Activated T-cell treated with anti-CD3 and anti-CD28 coated beads for 24 hours (primary cell): ENCODE data around the gene DPP9.
"Not testable (repeated sequence)": the region's sequence is repeated elsewhere in the genome, so short reads cannot be mapped to it uniquely, and the experiment has no call there.

Experiments
- DNase-seq: peaks from one replicate; pipeline ENCODE4 v3.0.0-alpha.2; 2020; ENCODE audit warnings: low read depth

Gene DPP9

DNA sequence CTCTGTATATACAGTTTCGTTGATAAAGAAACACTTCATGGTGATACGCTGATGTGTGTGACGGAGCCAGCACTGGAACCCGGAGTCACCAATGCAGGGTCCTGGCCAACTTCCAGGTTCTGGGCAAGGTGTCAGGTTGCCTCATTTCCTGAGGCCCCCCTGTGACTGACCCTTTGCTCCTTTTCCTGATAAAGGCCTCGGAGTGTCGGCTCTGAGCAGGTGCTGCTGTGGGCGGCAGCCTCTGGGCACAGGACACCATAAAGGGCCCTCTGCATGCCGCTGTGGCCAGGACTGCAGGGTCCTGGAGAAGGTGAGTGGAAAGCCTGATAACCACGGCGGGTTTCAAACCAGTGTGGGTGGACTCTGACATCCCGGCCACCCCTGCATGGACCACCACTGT, 36.2 kb downstream of the DPP9 start:
- no peak for DNase-seq

DNA sequence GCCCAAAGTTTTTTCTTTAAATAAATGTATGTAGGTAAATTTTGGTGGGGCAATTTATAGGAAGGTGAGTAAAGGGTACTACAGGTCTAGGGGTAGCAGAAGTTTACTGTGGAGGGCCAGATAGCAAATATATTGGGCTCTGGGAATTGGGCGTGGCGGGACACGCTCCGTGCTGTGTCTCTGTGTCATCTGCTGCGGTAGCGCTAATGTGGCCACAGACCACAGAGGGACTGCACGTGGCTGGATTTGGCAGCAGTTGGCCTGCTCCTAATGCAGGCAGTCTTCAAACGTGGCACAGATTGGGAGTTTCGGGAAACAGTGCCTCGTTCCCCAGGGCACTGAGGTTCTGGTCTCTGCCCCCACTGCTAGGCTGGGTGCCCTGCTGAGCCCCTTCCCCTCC, 36.9 kb downstream of the DPP9 start:
- DNase-seq: no peak

DNA sequence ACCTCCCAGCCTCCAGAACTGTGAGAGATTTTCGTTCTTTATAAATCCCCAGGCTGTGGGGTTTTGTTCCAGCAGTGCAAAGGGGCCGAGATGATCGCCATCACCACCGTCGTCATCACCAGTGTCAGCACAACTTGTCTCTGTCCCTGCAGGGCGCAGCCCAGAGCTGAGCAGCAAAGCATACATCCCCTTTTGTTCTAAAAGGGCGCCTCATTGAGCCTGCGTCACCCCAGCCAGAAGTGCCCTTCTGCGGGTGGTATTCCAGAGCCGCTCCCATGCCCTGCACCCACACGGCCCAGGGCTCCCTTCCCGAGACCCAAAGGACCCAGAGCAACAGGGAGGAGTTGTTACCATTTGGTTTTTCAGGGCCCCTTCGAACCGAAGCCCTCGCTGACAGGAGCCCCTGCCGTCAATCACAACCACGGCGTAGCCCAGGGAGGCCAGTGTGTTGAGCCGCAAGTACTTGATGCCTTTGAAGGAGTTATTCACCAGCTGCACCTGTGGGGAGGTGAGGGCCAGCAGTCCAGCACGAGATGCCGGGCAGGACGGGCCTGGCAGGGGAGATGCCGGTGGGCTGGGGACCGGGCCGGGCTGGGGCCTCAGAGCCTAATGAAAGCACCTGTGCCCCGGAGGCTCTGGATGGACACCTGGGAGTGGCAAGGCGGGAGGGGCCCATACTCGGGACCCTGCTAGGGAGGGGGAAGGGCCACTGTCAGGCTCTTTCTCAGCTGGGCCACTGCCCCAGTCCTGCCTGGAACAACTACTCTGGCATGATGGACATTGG, 39.1 kb downstream of the DPP9 start:
- DNase-seq: no peak

DNA sequence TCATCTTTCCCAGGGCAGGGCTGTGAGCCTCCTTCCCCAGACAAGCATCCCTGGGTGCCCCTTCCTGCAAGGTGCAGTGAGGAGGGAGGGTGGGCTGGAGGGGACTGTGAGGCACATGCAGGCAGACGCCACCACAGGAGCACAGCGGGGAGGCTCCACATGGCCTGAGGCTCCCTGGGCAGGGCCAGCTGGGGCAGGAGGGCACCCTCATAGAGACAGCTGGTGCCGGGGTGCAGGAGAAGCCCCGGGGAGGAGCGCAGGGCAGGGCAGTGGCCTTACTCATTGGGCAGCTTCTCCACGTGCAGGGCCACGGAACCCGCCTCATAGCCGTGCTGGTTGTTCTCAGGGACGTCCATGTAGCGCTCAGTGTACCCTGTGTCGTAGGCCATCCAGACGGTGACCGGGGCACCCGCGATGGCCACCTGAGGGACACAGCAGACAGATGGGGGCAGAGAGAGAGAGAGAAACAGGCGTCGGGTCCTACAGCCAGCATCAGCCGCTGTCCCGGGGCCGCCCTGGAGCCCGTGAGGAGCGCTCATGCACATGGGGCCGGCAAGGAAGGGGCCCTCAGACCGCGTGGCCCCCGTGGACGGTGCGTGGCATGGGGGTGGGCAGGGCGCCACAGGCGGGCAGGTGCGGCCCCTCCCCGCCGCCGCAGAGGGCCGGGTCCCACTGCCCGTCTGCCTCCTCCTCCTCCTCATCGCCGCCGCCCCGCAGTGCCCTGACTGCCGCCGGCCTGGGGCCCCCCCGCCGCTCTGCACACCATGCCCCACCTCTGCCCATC, 41.0 kb downstream of the DPP9 start:
- DNase-seq: no peak

DNA sequence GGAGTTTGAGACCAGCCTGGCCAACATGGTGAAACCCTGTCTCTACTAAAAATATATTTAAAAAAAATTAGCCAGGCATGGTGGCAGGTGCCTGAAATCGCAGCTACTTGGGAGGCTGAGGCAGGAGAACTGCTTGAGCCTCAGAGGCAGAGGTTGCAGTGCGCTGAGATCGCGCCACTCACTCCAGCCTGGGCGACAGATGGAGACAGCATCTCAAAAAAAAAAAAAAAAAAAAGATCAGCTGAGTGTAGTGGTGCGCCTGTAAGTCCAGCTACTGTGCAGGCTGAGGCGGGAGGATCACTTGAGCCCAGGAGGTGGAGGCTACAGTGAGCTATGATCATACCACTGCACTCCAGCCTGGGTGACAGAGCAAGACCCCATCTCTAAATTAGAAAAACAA, 43.6 kb downstream of the DPP9 start:
- not testable (repeated sequence) for DNase-seq

DNA sequence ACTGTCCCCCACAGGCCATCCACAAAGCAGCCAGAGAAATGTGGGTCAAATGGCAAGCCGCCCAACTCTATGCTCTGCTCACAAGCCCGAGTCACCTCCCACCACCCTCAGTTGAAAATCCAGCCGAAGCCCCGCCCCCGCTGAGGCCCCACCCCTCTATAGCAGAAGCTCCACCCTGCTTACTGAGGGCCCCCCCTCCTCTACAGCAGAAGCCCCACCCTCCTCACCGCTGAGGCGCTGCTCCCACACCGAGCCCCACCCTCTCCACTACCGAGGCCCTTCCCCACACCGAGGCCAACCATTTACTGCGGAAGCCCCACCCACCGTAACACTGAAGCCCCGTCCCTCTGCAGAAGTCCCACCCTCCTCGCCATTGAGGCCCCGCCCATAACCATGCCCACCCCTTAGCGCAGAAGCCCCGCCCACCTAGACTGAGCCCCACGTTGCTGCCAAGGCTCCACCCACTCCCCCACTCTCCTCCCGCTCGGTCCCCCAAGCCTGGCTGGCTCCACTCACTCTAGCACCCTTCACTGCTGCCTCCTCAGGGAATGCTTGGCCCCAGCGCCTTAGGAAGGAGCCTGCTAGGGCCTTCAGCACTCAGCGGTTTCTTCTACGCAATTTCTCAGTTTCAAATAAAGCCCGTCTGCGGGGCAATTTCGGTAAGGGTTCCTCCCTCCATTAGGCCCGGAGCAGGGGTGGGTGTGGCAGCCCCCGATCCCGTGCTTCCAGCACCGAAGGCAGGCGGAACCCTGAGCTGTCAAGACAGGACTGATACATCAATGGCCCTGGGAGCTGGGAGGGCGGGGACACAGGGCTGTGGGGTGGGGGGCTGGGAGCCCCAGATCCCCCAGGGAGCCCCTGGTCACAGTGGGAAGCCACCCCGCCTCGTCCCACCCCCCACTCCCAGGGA, 44.5 kb downstream of the DPP9 start:
- no peak for DNase-seq

DNA sequence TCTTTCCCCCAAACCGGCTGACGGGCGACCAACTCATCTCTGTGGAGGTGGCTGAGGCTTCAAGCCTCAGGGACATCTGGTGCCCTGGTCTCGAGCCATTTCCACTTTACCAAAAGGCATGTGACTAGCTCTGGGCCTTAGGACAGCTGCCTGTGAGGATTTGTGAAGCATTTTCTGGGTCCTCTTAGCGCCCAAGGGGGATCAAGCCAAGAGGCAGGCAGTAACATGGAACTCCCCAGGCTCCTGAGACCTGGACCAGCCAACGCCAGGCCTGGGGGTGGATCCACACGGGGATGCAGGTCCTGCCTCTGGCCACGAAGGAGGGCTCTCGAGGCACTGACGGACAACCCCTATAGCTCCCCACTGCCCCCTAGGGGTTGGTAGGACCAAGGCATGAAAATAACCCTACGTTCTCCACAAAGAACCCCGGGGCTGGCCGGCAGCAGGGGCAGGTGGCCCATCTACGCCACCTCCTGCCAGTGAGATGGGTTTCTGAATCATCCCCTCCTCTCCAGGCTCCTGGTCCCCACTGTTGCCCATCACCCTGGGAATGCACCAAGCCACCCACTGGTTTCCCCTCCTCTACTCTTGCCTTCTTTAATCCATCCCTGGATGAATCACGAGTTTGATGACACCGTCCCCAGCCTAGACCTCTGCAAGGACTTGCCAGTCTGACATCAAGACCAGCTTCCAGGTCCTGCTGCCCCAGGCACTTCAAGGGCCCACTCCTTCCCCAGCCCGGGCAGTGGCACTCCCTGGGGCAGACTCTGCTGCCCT, 46.5 kb downstream of the DPP9 start:
- DNase-seq: peak; percentile 6

DNA sequence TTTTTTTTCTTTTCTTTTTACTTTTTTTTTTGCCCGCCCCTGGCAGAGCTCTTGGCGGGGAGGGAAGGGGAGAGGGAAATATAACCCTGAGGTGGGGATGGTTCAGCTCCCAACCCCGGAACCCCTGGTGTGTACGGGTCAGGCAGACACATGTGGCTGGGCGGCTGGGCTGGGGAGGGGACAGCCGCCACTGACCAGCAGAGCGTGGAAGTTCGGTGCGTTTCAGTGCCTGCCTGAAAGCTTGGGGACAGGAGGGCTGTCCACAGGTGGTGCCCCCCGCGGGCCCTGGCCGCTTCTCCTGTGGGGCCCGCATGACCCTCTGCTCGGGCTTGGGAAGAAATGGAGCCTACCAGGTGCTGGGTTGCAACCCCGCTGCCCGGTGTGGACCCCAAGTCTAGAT, 48.3 kb downstream of the DPP9 start:
- DNase-seq: no peak

DNA sequence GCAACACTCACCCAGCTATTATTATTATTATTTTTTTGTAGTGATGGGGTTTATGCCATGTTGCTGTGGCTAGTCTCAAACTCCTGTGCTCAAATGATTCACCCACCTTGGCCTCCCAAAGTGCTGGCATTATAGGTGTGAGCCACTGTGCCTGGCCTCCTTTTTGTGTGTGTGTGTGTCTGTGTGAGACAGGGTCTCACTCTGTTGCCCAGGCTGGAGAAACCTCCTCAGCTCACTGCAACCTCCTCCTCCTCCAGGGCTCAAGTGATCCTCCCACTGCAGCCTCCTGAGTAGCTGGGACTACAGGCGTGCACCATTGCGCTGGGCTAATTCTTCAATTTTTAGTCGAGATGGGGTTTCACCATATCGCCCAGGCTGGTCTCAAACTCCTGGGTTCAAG, 49.9 kb downstream of the DPP9 start:
- no peak for DNase-seq

DNA sequence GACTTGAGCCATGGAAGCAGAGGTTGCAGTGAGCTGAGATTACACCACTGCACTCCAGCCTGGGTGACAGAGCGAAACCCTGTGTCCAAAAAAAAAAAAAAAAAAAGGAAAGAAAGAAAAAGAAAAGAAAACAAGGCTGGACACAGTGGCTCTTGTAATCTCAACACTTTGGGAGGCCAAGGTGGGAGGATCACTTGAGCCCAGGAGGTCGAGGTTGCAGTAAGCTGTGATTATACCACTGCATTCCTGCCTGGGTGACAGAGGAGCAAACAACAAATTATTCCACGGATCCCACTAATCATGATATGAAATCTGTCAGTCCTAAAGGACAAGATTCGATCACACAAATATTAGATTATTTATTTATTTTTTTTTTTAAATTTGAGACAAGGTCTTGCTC, 50.4 kb downstream of the DPP9 start:
- no peak for DNase-seq

DNA sequence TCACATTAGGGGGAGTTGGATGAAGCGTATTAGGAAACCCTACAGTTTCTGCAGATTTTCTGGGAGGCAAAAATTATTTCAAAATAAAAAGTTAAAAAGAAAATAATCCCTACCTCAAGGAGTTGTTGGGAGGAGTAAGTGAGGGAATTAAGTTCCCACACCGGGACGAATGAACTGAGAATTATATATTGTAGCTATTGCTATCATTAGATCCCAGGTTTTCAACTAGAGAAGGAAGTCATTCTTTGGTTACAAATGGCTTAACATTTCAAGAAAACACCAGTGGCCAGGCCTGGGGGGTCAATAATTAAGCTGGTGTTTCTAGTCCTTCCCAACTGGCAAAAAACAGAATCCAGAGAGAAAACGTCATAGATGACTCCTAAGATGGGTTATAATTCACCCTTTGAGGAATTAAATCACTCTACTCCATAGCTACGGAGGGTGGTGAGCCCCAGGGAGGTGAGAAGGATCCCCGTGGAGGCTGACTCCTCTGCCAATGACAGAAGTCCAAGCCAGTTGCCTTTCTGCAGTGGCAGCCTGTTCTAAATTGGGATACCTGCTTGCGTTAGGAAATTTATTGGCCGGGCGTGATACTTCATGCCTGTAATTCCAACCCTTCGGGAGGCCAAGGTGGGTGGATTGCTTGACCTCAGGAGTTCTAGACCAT, 52.3 kb downstream of the DPP9 start:
- DNase-seq: no peak

DNA sequence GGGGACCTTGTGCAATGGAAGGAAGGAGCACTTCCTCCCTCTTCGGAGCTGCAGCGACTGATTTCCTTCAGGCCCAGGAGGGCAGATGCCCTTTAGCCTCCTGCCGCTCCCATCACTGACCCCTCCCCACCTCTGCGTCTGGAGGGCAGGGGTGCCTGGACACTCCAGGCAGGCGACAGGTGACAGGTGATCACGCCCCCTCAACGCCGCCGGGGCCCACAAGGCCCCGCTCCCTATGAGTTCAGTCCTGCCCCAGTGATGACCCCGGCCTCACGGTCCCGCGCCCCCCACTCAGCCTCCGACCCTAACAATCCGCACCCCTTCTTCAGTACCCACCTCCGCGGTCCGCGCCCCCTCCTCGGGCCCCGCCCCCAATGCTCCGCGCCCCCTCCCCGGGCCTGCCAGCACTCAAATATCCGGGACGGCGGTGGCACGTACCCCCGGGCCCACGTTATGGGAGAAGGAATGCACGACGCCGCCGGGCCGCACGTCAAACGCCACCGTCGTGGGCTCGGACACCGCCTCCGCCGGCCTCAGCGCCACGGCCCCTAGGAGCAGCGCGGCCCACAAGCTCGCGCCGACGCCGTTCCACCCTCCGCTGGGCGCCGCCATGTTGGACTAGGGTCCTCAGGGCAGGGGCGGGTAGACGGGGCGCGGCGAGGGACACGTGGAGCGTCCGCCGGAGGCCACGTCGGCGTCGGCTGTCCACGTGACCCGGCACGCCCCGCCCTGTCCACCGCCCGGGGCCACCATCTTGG, 53.7 kb downstream of the DPP9 start, which contains the start of gene MYDGF:
MYDGF (minus strand) TSS at position 620 of the 758 bp plus-strand sequence; CDS start at position 612, 8 bp downstream.
- DNase-seq: peak; percentile 91

DNA sequence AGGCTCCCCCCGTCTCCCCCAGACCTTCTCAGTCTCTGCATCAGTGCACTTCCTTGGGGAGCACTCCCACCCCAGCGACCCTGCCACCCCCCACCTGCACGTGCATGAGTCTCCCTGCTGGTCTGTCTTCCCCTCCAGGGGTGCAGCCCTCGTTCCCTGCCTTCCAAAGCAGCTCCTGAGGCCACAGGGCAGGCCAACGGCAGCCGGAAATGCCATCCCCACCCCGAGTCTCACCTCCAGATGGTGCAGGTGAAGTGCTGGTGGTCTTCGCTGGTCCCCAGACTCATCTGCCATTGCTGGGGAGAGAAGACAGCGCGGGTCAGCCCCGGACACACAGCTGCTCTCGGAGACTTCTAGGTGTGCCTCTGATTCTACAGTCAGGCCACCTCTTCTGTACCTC, 59.0 kb downstream of the DPP9 start:
- no peak for DNase-seq

DNA sequence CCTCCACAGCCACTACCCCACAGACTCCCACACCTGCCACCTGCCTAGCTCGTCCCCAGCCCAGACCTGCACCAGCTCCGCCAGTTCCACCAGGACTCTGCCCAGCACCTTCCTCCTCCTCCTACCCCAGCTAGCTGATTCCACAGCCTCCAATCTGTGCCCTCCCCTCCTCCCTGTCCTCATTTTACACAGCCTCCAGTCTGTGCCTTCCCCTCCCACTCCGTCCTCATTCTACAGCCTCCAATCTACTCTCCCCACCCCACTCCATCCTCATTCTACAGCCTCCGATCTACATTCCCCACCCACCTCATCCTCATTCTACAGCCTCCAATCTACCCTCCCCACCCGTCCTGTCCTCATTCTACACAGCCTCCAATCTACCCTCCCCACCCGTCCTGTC, 60.8 kb downstream of the DPP9 start:
- DNase-seq: no peak

DNA sequence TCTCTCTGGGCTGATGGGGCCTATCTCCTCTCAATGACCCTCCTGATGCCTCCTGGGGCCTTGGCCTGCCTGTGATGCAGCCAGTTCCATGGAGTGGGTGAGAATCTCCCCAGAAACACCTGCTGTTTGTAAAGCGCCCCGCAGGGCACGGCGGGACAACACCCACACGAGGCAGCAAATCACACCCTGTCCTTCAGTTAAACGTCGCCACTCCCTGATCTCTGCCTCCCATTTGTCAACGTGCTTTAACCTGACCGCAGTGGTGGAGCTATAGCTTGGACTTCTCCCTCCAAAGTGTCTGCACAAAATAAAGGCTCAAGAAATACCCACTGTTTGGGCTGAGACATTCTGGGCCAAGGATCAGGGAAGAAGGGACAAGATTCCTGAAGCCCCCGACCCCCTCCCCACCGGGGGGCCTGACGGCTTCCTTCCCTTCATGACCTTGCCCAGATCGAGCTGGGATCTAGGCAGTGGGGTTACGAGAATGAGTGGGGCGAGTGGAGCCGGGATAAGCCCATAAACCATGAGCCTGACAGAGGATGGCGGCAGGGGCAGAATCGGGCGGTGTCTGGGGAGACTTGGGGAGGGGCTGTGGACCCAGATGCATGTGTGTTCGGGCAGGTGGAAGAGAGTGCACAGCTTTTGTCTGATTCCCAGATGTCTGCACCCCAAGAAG, 61.5 kb downstream of the DPP9 start:
- no peak for DNase-seq

DNA sequence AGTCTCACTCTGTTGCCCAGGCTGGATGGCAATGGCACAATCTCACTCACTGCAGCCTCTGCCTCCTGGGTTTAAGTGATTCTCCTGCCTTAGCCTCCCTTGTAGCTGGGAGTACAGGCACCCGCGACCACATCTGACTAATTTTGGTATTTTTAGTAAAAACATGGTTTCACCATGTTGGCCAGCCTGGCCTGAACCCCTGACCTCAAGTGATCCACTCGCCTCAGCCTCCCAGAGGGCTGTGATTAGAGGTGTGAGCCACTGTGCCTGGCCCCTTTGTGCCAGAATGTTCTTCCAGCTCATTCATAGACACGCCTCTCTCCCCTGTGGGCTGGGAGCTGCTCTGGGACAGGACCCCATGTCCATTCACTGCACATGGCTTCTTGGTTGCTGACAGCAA, 62.6 kb downstream of the DPP9 start:
- no peak for DNase-seq

DNA sequence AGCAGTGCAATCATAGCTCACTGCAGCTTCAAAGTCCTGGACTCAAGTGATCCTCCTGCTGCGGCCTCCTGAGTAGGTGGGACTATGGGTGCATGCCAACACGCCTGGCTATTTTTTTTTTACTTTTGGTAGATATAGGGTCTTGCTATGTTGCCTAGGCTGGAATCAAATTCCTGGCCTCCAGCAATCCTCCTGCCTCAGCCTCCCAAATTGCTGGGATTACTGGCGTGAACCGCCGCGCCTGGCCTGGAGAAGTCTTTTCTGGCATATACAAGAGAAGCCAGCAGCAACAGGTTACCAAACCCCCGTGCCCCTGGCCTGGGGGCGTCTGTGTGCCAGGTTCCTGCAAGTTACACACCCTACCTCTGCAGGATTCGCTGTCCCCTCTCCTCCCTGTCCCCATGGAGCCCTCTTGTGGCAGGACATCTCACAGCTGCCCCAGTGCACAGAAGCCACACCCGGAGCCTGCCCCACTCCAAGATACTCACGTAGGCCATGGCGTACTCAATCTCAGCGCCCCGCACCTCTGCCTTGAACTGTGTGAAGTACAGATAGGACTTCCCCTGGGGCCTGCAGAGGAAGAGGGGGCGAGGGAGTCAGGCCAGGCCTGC, 63.4 kb downstream of the DPP9 start:
- no peak for DNase-seq

DNA sequence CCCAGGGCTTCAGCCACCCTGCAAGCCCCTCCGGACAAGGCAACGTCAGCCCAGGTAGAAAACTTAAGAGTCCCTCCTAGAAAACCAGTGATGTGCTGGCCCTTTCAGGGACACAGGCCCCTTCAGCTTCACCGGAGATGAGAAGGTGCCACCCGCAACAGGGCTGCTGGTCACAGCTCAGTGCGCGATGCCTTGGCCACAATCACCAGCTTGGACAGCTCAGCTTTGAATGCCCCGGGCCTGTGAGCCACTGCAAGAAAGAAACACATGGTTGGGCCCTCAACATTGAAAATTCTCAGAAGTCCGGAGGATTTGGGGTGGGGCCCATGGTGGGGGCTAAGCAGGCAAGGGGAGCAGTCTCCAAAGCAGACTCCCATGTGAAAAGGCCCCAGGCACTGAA, 65.8 kb downstream of the DPP9 start:
- DNase-seq: no peak

DNA sequence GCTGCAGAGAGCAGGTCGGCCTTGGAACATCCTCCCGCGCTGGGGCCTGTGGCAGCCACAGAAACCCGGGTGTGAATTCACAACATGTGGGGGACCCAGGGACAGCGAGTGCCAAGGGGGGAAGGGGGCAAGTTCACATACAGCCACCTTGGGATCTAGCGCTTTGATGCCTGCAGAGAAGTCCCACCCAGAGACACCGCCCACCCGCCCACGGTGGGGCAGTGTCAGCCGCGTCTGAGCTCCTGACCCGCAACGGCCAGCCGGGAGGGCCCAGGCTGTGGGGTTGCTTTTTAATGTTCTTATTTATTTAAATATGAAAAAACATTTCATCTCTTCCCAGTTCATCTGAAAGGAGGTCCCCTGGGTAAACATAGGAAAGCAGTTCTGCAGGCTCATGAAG, 66.4 kb downstream of the DPP9 start:
- no peak for DNase-seq
